Epithelial cell of esophagus (primary cell): ENCODE data around the gene RHEB.

Experiments used
- DNase-seq: peaks from one replicate; pipeline ENCODE4 v3.0.0; 2010; ENCODE audit warnings: low read depth
- H3K4me3 ChIP-seq: 2 replicates; pipeline ENCODE4 v1.5.1; 2011; ENCODE audit warnings: mild to moderate bottlenecking, low read length, control low read depth
- CTCF ChIP-seq: IDR thresholded peaks from 2 replicates; pipeline ENCODE4 v1.5.1; 2011; ENCODE audit warnings: low read depth, mild to moderate bottlenecking, low read length, control low read depth, inconsistent platforms; ENCODE audit not compliant: insufficient read depth; ENCODE audit errors: missing control alignments

Gene RHEB

GRCh38 chr7:151456276-151456675 lies 63.4 kb downstream of the RHEB start:
- no peak for DNase-seq
- no peak overlapping the region for H3K4me3 ChIP-seq
- TF ChIP-seq CTCF: no peak

GRCh38 chr7:151455690-151456089 lies 64.0 kb downstream of the RHEB start:
- TF ChIP-seq CTCF: no peak
- peak; percentile 24 for DNase-seq

GRCh38 chr7:151454932-151455530 lies 64.7 kb downstream of the RHEB start:
- TF ChIP-seq CTCF: no peak
- no peak for DNase-seq
- no peak overlapping the region for H3K4me3 ChIP-seq

More at GRCh38 chr7:151455690-151456089, 64.0 kb downstream of the RHEB start:
- no peak overlapping the region for H3K4me3 ChIP-seq

GRCh38 chr7:151454305-151454704 lies 65.4 kb downstream of the RHEB start:
- H3K4me3 ChIP-seq: no peak overlapping the region
- DNase-seq: no peak
- TF ChIP-seq CTCF: no peak

- no peak overlapping the region for H3K4me3 ChIP-seq
- no peak for TF ChIP-seq CTCF
- DNase-seq: no peak
These were observed 66.3 kb downstream of the RHEB start for GRCh38 chr7:151453326-151453791.

GRCh38 chr7:151452680-151453325 lies 66.9 kb downstream of the RHEB start:
- H3K4me3 ChIP-seq: no peak overlapping the region
- DNase-seq: no peak
- TF ChIP-seq CTCF: no peak
